Measurements from ENCODE around the gene CYS1.
"Not testable (repeated sequence)": the region's sequence is repeated elsewhere in the genome, so short reads cannot be mapped to it uniquely, and the experiment has no call there.

CYS1 gene, protein sequence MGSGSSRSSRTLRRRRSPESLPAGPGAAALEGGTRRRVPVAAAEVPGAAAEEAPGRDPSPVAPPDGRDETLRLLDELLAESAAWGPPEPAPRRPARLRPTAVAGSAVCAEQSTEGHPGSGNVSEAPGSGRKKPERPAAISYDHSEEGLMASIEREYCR

DNA sequence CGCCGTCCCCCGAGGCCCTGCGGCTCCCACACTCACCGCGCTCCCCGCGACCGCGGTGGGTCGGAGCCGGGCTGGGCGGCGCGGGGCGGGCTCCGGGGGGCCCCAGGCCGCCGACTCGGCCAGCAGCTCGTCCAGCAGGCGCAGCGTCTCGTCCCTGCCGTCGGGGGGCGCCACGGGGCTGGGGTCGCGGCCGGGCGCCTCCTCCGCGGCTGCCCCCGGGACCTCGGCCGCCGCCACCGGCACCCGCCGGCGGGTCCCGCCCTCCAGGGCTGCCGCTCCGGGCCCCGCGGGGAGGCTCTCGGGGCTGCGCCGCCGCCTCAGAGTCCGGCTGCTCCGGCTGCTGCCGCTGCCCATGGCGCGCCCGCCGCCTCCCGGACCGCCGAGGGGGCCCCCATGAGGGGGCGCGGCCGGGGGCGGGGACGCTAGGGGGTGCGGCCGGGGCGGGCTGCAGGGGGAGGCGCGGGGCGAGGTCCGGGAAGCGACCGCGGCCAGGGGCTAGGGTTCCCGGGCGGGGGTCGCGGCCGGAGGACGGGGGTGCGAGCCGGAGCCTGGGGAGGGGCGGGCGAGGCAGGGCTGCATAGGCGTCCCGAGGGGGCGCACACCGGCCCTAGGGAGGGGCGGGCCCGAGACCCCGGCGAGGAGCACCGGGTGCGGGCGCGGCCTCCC, at the start of gene CYS1:
Gene CYS1, minus strand, starts transcription at position 542 of the 666 bp plus-strand sequence. Its CDS starts 188 bp downstream, at position 354.
- no peak for DNase-seq

- DNase-seq, result no peak
Measured at GRCh38 chr2:10129490-10129889, 49.3 kb upstream of the CYS1 start.

- no peak for DNase-seq
Measured at GRCh38 chr2:10128420-10128819, 48.2 kb upstream of the CYS1 start.

GRCh38 chr2:10126632-10127026, 46.4 kb upstream of the CYS1 start:
- DNase-seq, result peak; percentile 49

DNA sequence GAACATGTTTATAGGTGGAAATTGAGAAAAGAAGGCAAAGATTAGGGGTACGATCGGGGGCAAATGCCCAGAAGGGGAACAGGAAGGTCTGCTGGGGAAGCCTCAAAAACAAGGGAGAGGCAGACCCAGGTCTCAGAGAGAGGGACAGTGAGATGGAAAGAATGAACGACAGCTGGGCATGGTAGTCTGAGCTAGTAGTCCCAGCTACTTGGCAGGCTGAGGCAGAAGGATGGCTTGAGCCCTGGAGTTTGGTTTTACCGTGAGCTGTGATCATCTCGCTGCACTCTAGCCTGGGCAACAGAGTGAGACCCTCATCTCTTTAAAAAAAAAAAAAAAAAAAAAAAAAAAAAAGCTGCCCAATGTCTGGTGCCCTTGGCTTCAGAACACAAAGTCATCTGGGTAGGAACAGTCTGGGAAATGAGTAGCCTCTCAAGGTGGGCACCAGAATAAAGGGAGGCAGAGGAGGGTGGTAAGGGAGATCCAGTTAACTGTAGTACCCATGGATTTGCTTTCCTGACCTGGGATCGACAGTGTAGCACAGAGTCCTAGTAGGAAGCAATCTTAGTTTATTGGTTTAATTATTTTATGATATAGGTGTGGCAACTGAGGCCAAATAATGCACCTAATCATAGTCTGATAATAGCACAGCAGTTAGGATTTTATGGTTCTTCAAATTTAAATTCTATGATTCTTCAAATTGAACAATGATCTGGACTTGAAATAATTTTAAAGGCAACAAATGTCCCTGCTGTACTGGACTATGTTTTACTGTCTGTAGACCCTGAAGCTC, 45.8 kb upstream of the CYS1 start:
- DNase-seq, result no peak

- DNase-seq, result peak; percentile 60
Measured at GRCh38 chr2:10124538-10125045, 44.4 kb upstream of the CYS1 start.

DNA sequence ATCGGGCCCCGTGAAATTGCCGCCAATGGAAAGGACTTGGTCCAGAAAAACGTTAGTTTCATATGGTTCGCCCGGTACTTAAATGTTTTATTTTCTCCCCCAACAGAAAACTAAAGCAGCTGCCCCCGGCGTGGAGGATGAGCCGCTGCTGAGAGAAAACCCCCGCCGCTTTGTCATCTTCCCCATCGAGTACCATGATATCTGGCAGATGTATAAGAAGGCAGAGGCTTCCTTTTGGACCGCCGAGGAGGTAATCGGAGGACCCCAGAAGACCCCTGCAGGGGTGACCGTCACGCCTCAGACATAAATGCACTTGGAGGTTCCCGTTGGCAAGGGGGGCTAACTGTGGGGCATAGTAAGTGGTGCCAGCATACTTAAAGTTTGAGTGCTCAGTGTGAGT, 43.1 kb upstream of the CYS1 start:
- no peak for DNase-seq

DNA sequence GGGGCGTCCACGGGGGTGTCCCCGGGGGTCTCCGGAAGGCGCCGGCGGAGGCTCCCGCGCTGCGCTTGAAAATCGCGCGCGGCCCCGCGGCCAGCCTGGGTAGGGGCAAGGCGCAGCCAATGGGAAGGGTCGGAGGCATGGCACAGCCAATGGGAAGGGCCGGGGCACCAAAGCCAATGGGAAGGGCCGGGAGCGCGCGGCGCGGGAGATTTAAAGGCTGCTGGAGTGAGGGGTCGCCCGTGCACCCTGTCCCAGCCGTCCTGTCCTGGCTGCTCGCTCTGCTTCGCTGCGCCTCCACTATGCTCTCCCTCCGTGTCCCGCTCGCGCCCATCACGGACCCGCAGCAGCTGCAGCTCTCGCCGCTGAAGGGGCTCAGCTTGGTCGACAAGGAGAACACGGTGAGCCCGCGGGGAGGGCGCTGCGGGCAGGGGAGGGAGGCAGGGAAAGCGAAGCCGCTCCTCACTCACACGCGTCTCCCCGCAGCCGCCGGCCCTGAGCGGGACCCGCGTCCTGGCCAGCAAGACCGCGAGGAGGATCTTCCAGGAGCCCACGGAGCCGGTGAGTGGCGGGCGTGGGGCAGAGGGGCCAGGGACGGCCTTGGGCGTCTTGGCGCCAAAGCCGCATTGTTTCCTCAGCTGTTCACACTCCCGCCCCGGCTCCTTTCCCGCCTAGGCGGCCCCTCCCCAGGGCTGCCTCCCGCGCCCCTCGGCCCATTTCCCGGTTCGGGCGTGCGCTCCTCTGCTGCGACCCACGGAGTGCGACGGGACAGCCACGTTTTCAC, 42.5 kb upstream of the CYS1 start, which contains the start of gene RRM2:
Gene RRM2, plus strand, starts transcription at position 240 of the 781 bp plus-strand sequence. Its CDS starts 60 bp downstream, at position 300.
- peak; percentile 92 for DNase-seq

GRCh38 chr2:10120877-10121574, 40.8 kb upstream of the CYS1 start:
- DNase-seq, result peak; percentile 10

- peak; percentile 86 for DNase-seq
Measured at GRCh38 chr2:10120158-10120876, 40.1 kb upstream of the CYS1 start.

DNA sequence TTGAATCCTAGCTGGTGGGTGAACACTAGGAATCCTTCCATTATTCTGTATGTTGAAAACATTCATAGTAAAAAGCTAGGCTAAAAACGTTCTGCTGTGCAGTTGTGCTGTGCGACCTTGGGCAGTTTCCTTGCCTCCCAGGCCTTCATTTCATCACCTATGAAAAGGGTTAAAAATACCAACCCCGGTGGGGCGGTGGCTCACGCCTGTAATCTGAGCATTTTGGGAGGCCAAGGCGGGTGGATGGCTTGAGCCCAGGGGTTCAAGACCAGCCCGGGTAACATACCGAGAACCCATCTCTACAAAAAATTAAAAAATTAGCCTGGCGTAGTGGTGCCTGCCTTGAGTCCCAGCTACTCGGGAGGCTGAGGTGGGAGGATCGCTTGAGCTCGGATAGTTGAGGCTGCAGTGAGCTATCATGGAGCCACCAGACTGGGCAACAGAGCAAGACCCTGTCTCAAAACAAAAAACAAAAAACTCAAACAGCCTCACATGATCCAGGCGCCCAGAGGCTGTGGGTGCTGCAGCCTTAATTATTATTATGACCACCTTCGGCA, 39.5 kb upstream of the CYS1 start:
- DNase-seq, result no peak

GRCh38 chr2:10119027-10119325, 38.8 kb upstream of the CYS1 start:
- no peak for DNase-seq

- DNase-seq, result no peak
Measured at GRCh38 chr2:10109311-10109710, 29.1 kb upstream of the CYS1 start.

GRCh38 chr2:10104906-10105305, 24.7 kb upstream of the CYS1 start:
- DNase-seq, result not testable (repeated sequence)

GRCh38 chr2:10103179-10103578, 23.0 kb upstream of the CYS1 start:
- no peak for DNase-seq

GRCh38 chr2:10101491-10101890, 21.3 kb upstream of the CYS1 start:
- DNase-seq, result no peak

- DNase-seq, result peak; percentile 40
Measured at GRCh38 chr2:10097352-10098148, 17.3 kb upstream of the CYS1 start.

- DNase-seq, result no peak
Measured at GRCh38 chr2:10096641-10097040, 16.4 kb upstream of the CYS1 start.

DNA sequence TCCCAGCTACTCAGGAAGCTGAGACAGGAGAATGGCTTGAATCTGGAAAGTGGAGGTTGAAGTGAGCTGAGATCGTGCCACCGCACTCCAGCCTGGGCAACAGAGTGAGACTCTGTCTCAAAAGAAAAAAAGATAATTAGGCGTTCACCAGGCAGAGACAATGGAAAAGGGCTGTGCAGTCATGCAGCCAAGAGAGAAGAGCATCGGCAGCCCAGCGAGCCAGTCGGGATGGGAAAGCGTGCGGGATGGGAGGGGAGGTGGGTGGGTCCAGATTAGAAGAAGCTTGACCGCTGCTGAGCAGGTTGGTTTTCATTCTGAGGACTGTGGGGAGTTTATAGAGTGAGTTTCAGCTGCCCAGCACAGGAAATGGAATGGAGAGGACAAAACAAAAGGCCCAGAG, 15.0 kb upstream of the CYS1 start:
- DNase-seq, result no peak

DNA sequence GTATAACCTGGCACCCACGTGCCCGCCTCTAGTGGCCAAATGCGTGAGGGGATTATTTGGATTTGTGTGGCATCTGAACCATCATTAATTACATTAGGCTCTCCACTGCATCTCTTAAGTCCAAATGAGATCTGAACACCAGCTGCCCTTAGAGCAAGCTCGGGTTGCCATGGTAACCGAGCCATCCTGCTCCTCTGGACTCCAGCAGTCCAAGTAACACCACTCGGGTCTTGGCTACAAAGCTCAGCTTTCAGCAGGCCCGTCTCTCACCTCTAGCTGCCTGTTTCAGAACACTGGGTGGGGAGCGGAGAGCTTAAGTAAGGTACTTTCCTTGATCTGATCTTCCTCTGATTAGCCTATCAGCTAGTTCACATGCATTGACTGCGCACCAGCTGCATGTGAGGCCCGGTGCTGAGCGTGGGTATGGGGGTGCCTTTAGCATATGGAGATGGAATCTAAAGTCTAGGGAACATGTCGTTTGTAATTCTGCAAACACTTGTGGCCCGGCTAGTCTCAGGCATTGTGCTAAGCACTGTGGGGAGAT, 14.1 kb upstream of the CYS1 start:
- DNase-seq, result no peak

Measured in NCI-H1092 treated with DMSO at 0.1 percent for 48 hours (cell line).